Activated CD4-positive, CD25-positive, alpha-beta regulatory T cell treated with anti-CD3 and anti-CD28 coated beads, Interleukin-2, amount 50 U/mL, for 16 hours (primary cell): ENCODE measurements around the gene MTUS2.
"Not testable (repeated sequence)": the region's sequence is repeated elsewhere in the genome, so short reads cannot be mapped to it uniquely, and the experiment has no call there.

ENCODE experiments used
- DNase-seq: peaks from one replicate; pipeline ENCODE4 v3.0.0-alpha.2; 2020; ENCODE audit warnings: low read depth, low spot score

Gene MTUS2

GRCh38 chr13:29162638-29163235 is 342.6 kb downstream of the MTUS2 start:
- DNase-seq: no peak

GRCh38 chr13:29164116-29164515 is 344.0 kb downstream of the MTUS2 start:
- no peak for DNase-seq

- no peak for DNase-seq
These were observed 345.1 kb downstream of the MTUS2 start for GRCh38 chr13:29165216-29165615.

- no peak for DNase-seq
These were observed 345.7 kb downstream of the MTUS2 start for GRCh38 chr13:29165840-29166239.

- no peak for DNase-seq
These were observed 350.4 kb downstream of the MTUS2 start for GRCh38 chr13:29170436-29171082.

GRCh38 chr13:29171244-29171643 is 351.1 kb downstream of the MTUS2 start:
- DNase-seq: no peak

- DNase-seq: no peak
These were observed 354.0 kb downstream of the MTUS2 start for GRCh38 chr13:29174093-29174492.

GRCh38 chr13:29175250-29175873 is 355.2 kb downstream of the MTUS2 start:
- no peak for DNase-seq

GRCh38 chr13:29180055-29180454 is 359.9 kb downstream of the MTUS2 start:
- DNase-seq: no peak

- DNase-seq: no peak
These were observed 362.1 kb downstream of the MTUS2 start for GRCh38 chr13:29182216-29182615.

- DNase-seq: no peak
These were observed 365.8 kb downstream of the MTUS2 start for GRCh38 chr13:29185926-29186325.

GRCh38 chr13:29187584-29187983 is 367.4 kb downstream of the MTUS2 start:
- no peak for DNase-seq

- DNase-seq: no peak
These were observed 370.2 kb downstream of the MTUS2 start for GRCh38 chr13:29190298-29190697.

GRCh38 chr13:29193083-29193482 is 372.9 kb downstream of the MTUS2 start:
- DNase-seq: no peak

- no peak for DNase-seq
These were observed 375.3 kb downstream of the MTUS2 start for GRCh38 chr13:29195456-29195855.

GRCh38 chr13:29196409-29197074 is 376.4 kb downstream of the MTUS2 start:
- DNase-seq: no peak

GRCh38 chr13:29202753-29203152 is 382.6 kb downstream of the MTUS2 start:
- not testable (repeated sequence) for DNase-seq

GRCh38 chr13:29204651-29205050 is 384.5 kb downstream of the MTUS2 start:
- no peak for DNase-seq

- no peak for DNase-seq
These were observed 390.5 kb downstream of the MTUS2 start for GRCh38 chr13:29210676-29211075.

- not testable (repeated sequence) for DNase-seq
These were observed 391.0 kb downstream of the MTUS2 start for GRCh38 chr13:29211162-29211561.

GRCh38 chr13:29222458-29222857 is 402.3 kb downstream of the MTUS2 start:
- DNase-seq: no peak

- DNase-seq: no peak
These were observed 404.1 kb downstream of the MTUS2 start for GRCh38 chr13:29224206-29224605.

GRCh38 chr13:29227576-29227975 is 407.4 kb downstream of the MTUS2 start:
- DNase-seq: no peak
